Uterus (tissue), 4 donors: ENCODE results near the gene THRB. TPM values are rescaled to one million over a fixed set of nuclear protein-coding genes. Genes with fewer than 3 reads are reported as not detected.

Experiments
- DNase-seq, 2 donors: peaks; one replicate each; pipeline ENCODE4 v3.0.0-alpha.2; 2019 to 2020
- H3K27ac ChIP-seq, 2 donors: fragments of 200-600 bp; sonication (generic); 1 replicate in 1 of 2; 2 replicates in 1 of 2; pipeline ENCODE4 v1.5.1; 2016 to 2018
- H3K27me3 ChIP-seq, 2 donors: fragments of 200-600 bp; sonication (generic); one replicate each; pipeline ENCODE4 v1.5.1; 2018 to 2019; ENCODE audit warnings: control low read depth in 1 of 2
- H3K36me3 ChIP-seq, 2 donors: fragments of 200-600 bp; sonication (generic); one replicate each; pipeline ENCODE4 v1.5.1; 2019; ENCODE audit warnings: control low read depth in 1 of 2
- H3K4me1 ChIP-seq, 2 donors: fragments of 200-600 bp; sonication (generic); one replicate each; pipeline ENCODE4 v1.5.1; 2018 to 2019; ENCODE audit warnings: control low read depth in 1 of 2
- H3K4me3 ChIP-seq, 2 donors: fragments of 200-600 bp; sonication (generic); 1 replicate in 1 of 2; 2 replicates in 1 of 2; pipeline ENCODE4 v1.5.1; 2018 to 2019; ENCODE audit warnings: mild to moderate bottlenecking in 1 of 2
- H3K9me3 ChIP-seq, 2 donors: fragments of 200-600 bp; sonication (generic); one replicate each; pipeline ENCODE4 v1.5.1; 2019; ENCODE audit warnings: control low read depth in 1 of 2
- CTCF ChIP-seq, 4 experiments: fragments of 200-600 bp in 2 of 4; fragments of 450-650 bp in 2 of 4; sonication (generic) in 2 of 4; IDR thresholded peaks; one replicate each; pipeline ENCODE4 v1.5.1; 2016 to 2019; ENCODE audit warnings: antibody characterized with exemption in 4 of 4, mild to moderate bottlenecking in 2 of 4, moderate library complexity in 1 of 4
- POLR2A ChIP-seq, 2 donors: fragments of 450-650 bp; IDR thresholded peaks; one replicate each; pipeline ENCODE4 v1.6.1; 2016; ENCODE audit warnings: antibody characterized with exemption in 2 of 2, mild to moderate bottlenecking in 1 of 2, moderate library complexity in 1 of 2
- intact Hi-C: fragments of 100-400 bp; cut with DNase I; formaldehyde crosslinking; loops from one replicate; pipeline ENCODE4 v1.15.1; 2023; ENCODE audit warnings: low total_unique reads
- total RNA-seq, 4 donors: library from RNA; depleted of rRNA in 3 of 4; stranded (reverse); fragments of >200 nt in 3 of 4; gene quantifications; one replicate each; pipeline versions ENCODE4 v1.1.0 to v1.2.4, GENCODE V29; 2014 to 2023
- donor health status: DM: yes; HTN: yes; CAD: no.

Gene THRB
- total RNA-seq, 4 donors from 2014 or later = 4.6 to 38.2 (median 17.3) TPM

GRCh38 chr3:24272408-24272807, 222.2 kb downstream of the THRB start:
- H3K4me3 ChIP-seq = no peak overlapping the region
- TF ChIP-seq CTCF (IDR thresholded peaks at IDR 0.05) (no peak), POLR2A (IDR thresholded peaks at IDR 0.05) (no peak)
- intact Hi-C loops = no loop called here
- no peaks in the 10 kb centered on the region for H3K27me3 ChIP-seq
- H3K9me3 ChIP-seq = no peaks in the 10 kb centered on the region
- peak overlapping the region in 1 of 2 donors; percentile 34 for H3K27ac ChIP-seq
- no peaks in the 10 kb centered on the region for H3K36me3 ChIP-seq
- DNase-seq = no peak
- no peaks in the 10 kb centered on the region for H3K4me1 ChIP-seq

- Histone ChIP-seq H3K36me3 (no peaks in the 10 kb centered on the region), H3K9me3 (no peaks in the 10 kb centered on the region), H3K27ac (peak overlapping the region; percentile 29 to 36), H3K4me1 (no peaks in the 10 kb centered on the region), H3K4me3 (no peak overlapping the region), H3K27me3 (no peaks in the 10 kb centered on the region)
- intact Hi-C loops = no loop called here
- DNase-seq = no peak
- TF ChIP-seq CTCF (IDR thresholded peaks at IDR 0.05) (no peak), POLR2A (IDR thresholded peaks at IDR 0.05) (no peak)
These were observed 223.4 kb downstream of the THRB start for GRCh38 chr3:24271228-24271627.

- intact Hi-C loops = no loop called here
- Histone ChIP-seq H3K27me3 (no peaks in the 10 kb centered on the region), H3K4me1 (no peaks in the 10 kb centered on the region), H3K36me3 (no peaks in the 10 kb centered on the region), H3K4me3 (no peak overlapping the region), H3K9me3 (no peaks in the 10 kb centered on the region), H3K27ac (peak overlapping the region; percentile 29 to 36)
- no peak for DNase-seq
- TF ChIP-seq CTCF (IDR thresholded peaks at IDR 0.05) (no peak), POLR2A (IDR thresholded peaks at IDR 0.05) (no peak)
These were observed 223.9 kb downstream of the THRB start for GRCh38 chr3:24270744-24271143.

GRCh38 chr3:24270204-24270691, 224.4 kb downstream of the THRB start:
- TF ChIP-seq POLR2A (IDR thresholded peaks at IDR 0.05) (no peak), CTCF (IDR thresholded peaks at IDR 0.05) (no peak)
- intact Hi-C loops = no loop called here
- H3K27ac ChIP-seq = peak overlapping the region; percentile 16 to 36
- H3K9me3 ChIP-seq = no peaks in the 10 kb centered on the region
- no peaks in the 10 kb centered on the region for H3K36me3 ChIP-seq
- H3K27me3 ChIP-seq = no peaks in the 10 kb centered on the region
- no peak for DNase-seq
- H3K4me3 ChIP-seq = no peak overlapping the region
- H3K4me1 ChIP-seq = no peaks in the 10 kb centered on the region

GRCh38 chr3:24264748-24265158, 229.9 kb downstream of the THRB start:
- no peak for DNase-seq
- Histone ChIP-seq H3K9me3 (no peaks in the 10 kb centered on the region), H3K36me3 (no peaks in the 10 kb centered on the region), H3K4me1 (peaks cover 0 to 5% of the 10 kb centered on the region in 2 donors), H3K27ac (no peak overlapping the region), H3K27me3 (no peaks in the 10 kb centered on the region), H3K4me3 (no peak overlapping the region)
- TF ChIP-seq CTCF (IDR thresholded peaks at IDR 0.05) (peak; percentile 44 to 54 (median 48)), POLR2A (IDR thresholded peaks at IDR 0.05) (no peak)
- intact Hi-C loops = no loop called here
